Measurements from ENCODE around the gene ARHGEF7.

- no peak for TF ChIP-seq CTCF (conservative IDR thresholded peaks at IDR 0.05 in 1 of 2, IDR thresholded peaks at IDR 0.05 in 1 of 2; ENCODE audit: extremely low read depth in 1 of 2, insufficient read depth in 1 of 2, low read depth in 1 of 2, low read length in 2 of 2)
- TF ChIP-seq EZH2 (IDR thresholded peaks at IDR 0.05; ENCODE audit: borderline replicate concordance, low read length) = no peak
These were observed 49.4 kb upstream of the ARHGEF7 start for GRCh38 chr13:111065698-111066097.
